HG03095 (cell line): ENCODE data around the gene TMEM273.

Experiments
- ATAC-seq: cut with Tn5 transposase; IDR thresholded peaks from one replicate; pipeline ENCODE4 v1.9.1; 2021; ENCODE audit warnings: moderate library complexity; ENCODE audit not compliant: unreplicated experiment

The TMEM273 gene

GRCh38 chr10:49177391-49178355, 10.5 kb downstream of the TMEM273 start:
- ATAC-seq = peak; percentile 80

GRCh38 chr10:49176310-49177268, 11.6 kb downstream of the TMEM273 start:
- no peak for ATAC-seq

GRCh38 chr10:49175587-49176309, 12.4 kb downstream of the TMEM273 start:
- ATAC-seq = no peak

- no peak for ATAC-seq
Observed at GRCh38 chr10:49174926-49175500, 13.2 kb downstream of the TMEM273 start.

GRCh38 chr10:49174261-49174925, 13.8 kb downstream of the TMEM273 start:
- no peak for ATAC-seq

GRCh38 chr10:49173853-49174252, 14.3 kb downstream of the TMEM273 start:
- ATAC-seq = no peak

GRCh38 chr10:49173201-49173772, 14.9 kb downstream of the TMEM273 start:
- no peak for ATAC-seq

- ATAC-seq = no peak
Observed at GRCh38 chr10:49172777-49173132, 15.4 kb downstream of the TMEM273 start.

- no peak for ATAC-seq
Observed at GRCh38 chr10:49172061-49172776, 16.0 kb downstream of the TMEM273 start.

- ATAC-seq = no peak
Observed at GRCh38 chr10:49171326-49172060, 16.7 kb downstream of the TMEM273 start.

- no peak for ATAC-seq
Observed at GRCh38 chr10:49170632-49171325, 17.4 kb downstream of the TMEM273 start.

GRCh38 chr10:49169776-49170175, 18.4 kb downstream of the TMEM273 start:
- no peak for ATAC-seq

GRCh38 chr10:49168831-49169500, 19.2 kb downstream of the TMEM273 start:
- no peak for ATAC-seq

- ATAC-seq = no peak
Observed at GRCh38 chr10:49168171-49168540, 20.0 kb downstream of the TMEM273 start.

GRCh38 chr10:49167425-49168170, 20.6 kb downstream of the TMEM273 start:
- no peak for ATAC-seq
